ENCODE results near the gene VEGFC. TPM values are rescaled to one million over a fixed set of nuclear protein-coding genes. Genes with fewer than 3 reads are reported as not detected.

VEGFC gene
- total RNA-seq, 6 experiments from 2014 or later = 1.4 to 3.1 (median 2.0) TPM

- ATAC-seq (no peak), DNase-seq (no peak)
- no peak overlapping the region for H3K27ac ChIP-seq
- no peaks in the 10 kb centered on the region for H3K4me1 ChIP-seq
- TF ChIP-seq CTCF (IDR thresholded peaks at IDR 0.05) (no peak), POLR2A (IDR thresholded peaks at IDR 0.05) (no peak)
- intact Hi-C loops (cut with DNase I) = no loop called here
- no peaks in the 10 kb centered on the region for H3K36me3 ChIP-seq
- 49% methylated on average over 6 of the region's 6 CpGs for WGBS (ENCODE audit: insufficient coverage, low coverage, low lambda C conversion rate, missing lambda C conversion rate)
- no peaks in the 10 kb centered on the region for H3K27me3 ChIP-seq
- no peak overlapping the region for H3K4me3 ChIP-seq
- H3K9me3 ChIP-seq = no peaks in the 10 kb centered on the region
Observed at GRCh38 chr4:176752191-176752749, 40.5 kb downstream of the VEGFC start.

GRCh38 chr4:176751061-176751460, 41.7 kb downstream of the VEGFC start:
- intact Hi-C loops (cut with DNase I) = no loop called here
- Histone ChIP-seq H3K9me3 (no peaks in the 10 kb centered on the region), H3K27me3 (no peaks in the 10 kb centered on the region), H3K4me3 (no peak overlapping the region), H3K4me1 (no peaks in the 10 kb centered on the region), H3K36me3 (no peaks in the 10 kb centered on the region), H3K27ac (no peak overlapping the region)
- 60% methylated on average over 2 of the region's 2 CpGs for WGBS (ENCODE audit: insufficient coverage, low coverage, low lambda C conversion rate, missing lambda C conversion rate)
- no peak for TF ChIP-seq POLR2A (IDR thresholded peaks at IDR 0.05)
- TF ChIP-seq CTCF (IDR thresholded peaks at IDR 0.05) = no peak
- DNase-seq = no peak
- no peak for ATAC-seq

GRCh38 chr4:176746846-176747245, 45.9 kb downstream of the VEGFC start:
- no peaks in the 10 kb centered on the region for H3K27me3 ChIP-seq
- no peak for TF ChIP-seq CTCF (IDR thresholded peaks at IDR 0.05)
- TF ChIP-seq POLR2A (IDR thresholded peaks at IDR 0.05) = no peak
- H3K9me3 ChIP-seq = no peaks in the 10 kb centered on the region
- H3K4me1 ChIP-seq = no peaks in the 10 kb centered on the region
- intact Hi-C loops (cut with DNase I) = no loop called here
- no peak overlapping the region for H3K27ac ChIP-seq
- 65% methylated on average over 3 of the region's 3 CpGs for WGBS (ENCODE audit: insufficient coverage, low coverage, low lambda C conversion rate, missing lambda C conversion rate)
- no peaks in the 10 kb centered on the region for H3K36me3 ChIP-seq
- DNase-seq (no peak), ATAC-seq (no peak)
- no peak overlapping the region for H3K4me3 ChIP-seq

GRCh38 chr4:176745902-176746301, 46.8 kb downstream of the VEGFC start:
- H3K4me1 ChIP-seq = no peaks in the 10 kb centered on the region
- H3K27ac ChIP-seq = no peak overlapping the region
- no peaks in the 10 kb centered on the region for H3K36me3 ChIP-seq
- DNase-seq (no peak), ATAC-seq (no peak)
- no peak overlapping the region for H3K4me3 ChIP-seq
- no peaks in the 10 kb centered on the region for H3K9me3 ChIP-seq
- no peak for TF ChIP-seq CTCF (IDR thresholded peaks at IDR 0.05)
- TF ChIP-seq POLR2A (IDR thresholded peaks at IDR 0.05) = no peak
- no peaks in the 10 kb centered on the region for H3K27me3 ChIP-seq
- intact Hi-C loops (cut with DNase I) = no loop called here

- 69% methylated on average over 2 of the region's 2 CpGs for WGBS (ENCODE audit: insufficient coverage, low coverage, low lambda C conversion rate, missing lambda C conversion rate)
- TF ChIP-seq POLR2A (IDR thresholded peaks at IDR 0.05) (no peak), CTCF (IDR thresholded peaks at IDR 0.05) (no peak)
- no peaks in the 10 kb centered on the region for H3K27me3 ChIP-seq
- ATAC-seq (no peak), DNase-seq (no peak)
- H3K4me3 ChIP-seq = no peak overlapping the region
- no peaks in the 10 kb centered on the region for H3K4me1 ChIP-seq
- H3K27ac ChIP-seq = no peak overlapping the region
- H3K36me3 ChIP-seq = no peaks in the 10 kb centered on the region
- intact Hi-C loops (cut with DNase I) = no loop called here
- H3K9me3 ChIP-seq = no peaks in the 10 kb centered on the region
Observed at GRCh38 chr4:176744091-176744490, 48.6 kb downstream of the VEGFC start.
